ENCODE measurements around the gene OLIG2.

Gene OLIG2

GRCh38 chr21:33024201-33025103, 1.3 kb upstream of the OLIG2 start:
- H3K9me3 ChIP-seq (ENCODE audit: severe bottlenecking), result no peaks in the 10 kb centered on the region
- no peak overlapping the region for H3K4me3 ChIP-seq (ENCODE audit: severe bottlenecking)
- ATAC-seq (ENCODE audit: low read depth), result no peak
- H3K36me3 ChIP-seq (ENCODE audit: low read depth), result no peaks in the 10 kb centered on the region
- no peak overlapping the region for H3K27ac ChIP-seq (ENCODE audit: poor library complexity, severe bottlenecking)
- DNase-seq (ENCODE audit: low spot score), result no peak
- no peaks in the 10 kb centered on the region for H3K4me1 ChIP-seq (ENCODE audit: insufficient read depth, poor library complexity, severe bottlenecking)
- TF ChIP-seq CTCF (IDR thresholded peaks at IDR 0.05; ENCODE audit: poor library complexity, severe bottlenecking), result no peak
- H3K27me3 ChIP-seq (ENCODE audit: insufficient read depth, poor library complexity, severe bottlenecking), result peaks cover 98% of the 10 kb centered on the region

GRCh38 chr21:33025106-33025488, 638 bp upstream of the OLIG2 start:
- no peak for TF ChIP-seq CTCF (IDR thresholded peaks at IDR 0.05; ENCODE audit: poor library complexity, severe bottlenecking)
- Histone ChIP-seq H3K27ac (ENCODE audit: poor library complexity, severe bottlenecking) (no peak overlapping the region), H3K4me3 (ENCODE audit: severe bottlenecking) (no peak overlapping the region), H3K4me1 (ENCODE audit: insufficient read depth, poor library complexity, severe bottlenecking) (no peaks in the 10 kb centered on the region), H3K36me3 (ENCODE audit: low read depth) (no peaks in the 10 kb centered on the region), H3K9me3 (ENCODE audit: severe bottlenecking) (no peaks in the 10 kb centered on the region), H3K27me3 (ENCODE audit: insufficient read depth, poor library complexity, severe bottlenecking) (peaks cover 98% of the 10 kb centered on the region)
- DNase-seq (ENCODE audit: low spot score) (no peak), ATAC-seq (ENCODE audit: low read depth) (no peak)

GRCh38 chr21:33026443-33026858, 716 bp downstream of the OLIG2 start:
- no peaks in the 10 kb centered on the region for H3K4me1 ChIP-seq (ENCODE audit: insufficient read depth, poor library complexity, severe bottlenecking)
- no peaks in the 10 kb centered on the region for H3K36me3 ChIP-seq (ENCODE audit: low read depth)
- H3K27ac ChIP-seq (ENCODE audit: poor library complexity, severe bottlenecking), result no peak overlapping the region
- H3K9me3 ChIP-seq (ENCODE audit: severe bottlenecking), result no peaks in the 10 kb centered on the region
- no peak for ATAC-seq (ENCODE audit: low read depth)
- no peak for DNase-seq (ENCODE audit: low spot score)
- no peak overlapping the region for H3K4me3 ChIP-seq (ENCODE audit: severe bottlenecking)
- peaks cover 100% of the 10 kb centered on the region for H3K27me3 ChIP-seq (ENCODE audit: insufficient read depth, poor library complexity, severe bottlenecking)
- TF ChIP-seq CTCF (IDR thresholded peaks at IDR 0.05; ENCODE audit: poor library complexity, severe bottlenecking), result no peak

GRCh38 chr21:33026878-33027400, 1.2 kb downstream of the OLIG2 start:
- H3K4me3 ChIP-seq (ENCODE audit: severe bottlenecking), result no peak overlapping the region
- no peaks in the 10 kb centered on the region for H3K9me3 ChIP-seq (ENCODE audit: severe bottlenecking)
- no peak overlapping the region for H3K27ac ChIP-seq (ENCODE audit: poor library complexity, severe bottlenecking)
- no peak for TF ChIP-seq CTCF (IDR thresholded peaks at IDR 0.05; ENCODE audit: poor library complexity, severe bottlenecking)
- H3K27me3 ChIP-seq (ENCODE audit: insufficient read depth, poor library complexity, severe bottlenecking), result peaks cover 100% of the 10 kb centered on the region
- ATAC-seq (ENCODE audit: low read depth) (no peak), DNase-seq (ENCODE audit: low spot score) (no peak)
- no peaks in the 10 kb centered on the region for H3K36me3 ChIP-seq (ENCODE audit: low read depth)
- H3K4me1 ChIP-seq (ENCODE audit: insufficient read depth, poor library complexity, severe bottlenecking), result no peaks in the 10 kb centered on the region

Measured in RWPE2 (cell line).